ENCODE results near the gene SMARCB1.

The SMARCB1 gene

GRCh38 chr22:23833017-23833751 lies 46.4 kb downstream of the SMARCB1 start:
- H3K4me3 ChIP-seq (ENCODE audit: severe bottlenecking) = no peak overlapping the region
- peaks cover 47% of the 10 kb centered on the region for H3K36me3 ChIP-seq (ENCODE audit: low read depth)
- TF ChIP-seq CTCF (IDR thresholded peaks at IDR 0.05; ENCODE audit: poor library complexity, severe bottlenecking) = no peak
- no peaks in the 10 kb centered on the region for H3K9me3 ChIP-seq (ENCODE audit: severe bottlenecking)
- DNase-seq (ENCODE audit: low spot score) (peak; percentile 61), ATAC-seq (ENCODE audit: low read depth) (no peak)
- H3K27ac ChIP-seq (ENCODE audit: poor library complexity, severe bottlenecking) = no peak overlapping the region
- H3K27me3 ChIP-seq (ENCODE audit: insufficient read depth, poor library complexity, severe bottlenecking) = no peaks in the 10 kb centered on the region
- no peaks in the 10 kb centered on the region for H3K4me1 ChIP-seq (ENCODE audit: insufficient read depth, poor library complexity, severe bottlenecking)

DNA sequence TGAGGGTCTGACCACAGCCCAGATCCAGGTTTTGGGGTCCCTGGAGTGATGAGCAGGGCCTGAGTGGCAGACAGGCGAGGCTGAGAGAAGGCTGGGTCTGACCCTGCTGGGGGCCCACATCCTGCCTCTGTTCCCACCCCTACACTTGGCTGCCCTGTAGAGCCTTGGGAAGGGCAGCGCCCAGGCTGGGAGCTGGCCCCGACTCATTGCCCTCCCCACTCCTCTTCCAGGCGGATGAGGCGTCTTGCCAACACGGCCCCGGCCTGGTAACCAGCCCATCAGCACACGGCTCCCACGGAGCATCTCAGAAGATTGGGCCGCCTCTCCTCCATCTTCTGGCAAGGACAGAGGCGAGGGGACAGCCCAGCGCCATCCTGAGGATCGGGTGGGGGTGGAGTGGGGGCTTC lies 47.1 kb downstream of the SMARCB1 start:
- Histone ChIP-seq H3K27ac (ENCODE audit: poor library complexity, severe bottlenecking) (no peak overlapping the region), H3K27me3 (ENCODE audit: insufficient read depth, poor library complexity, severe bottlenecking) (no peaks in the 10 kb centered on the region), H3K36me3 (ENCODE audit: low read depth) (peaks cover 40% of the 10 kb centered on the region), H3K4me3 (ENCODE audit: severe bottlenecking) (no peak overlapping the region), H3K4me1 (ENCODE audit: insufficient read depth, poor library complexity, severe bottlenecking) (no peaks in the 10 kb centered on the region), H3K9me3 (ENCODE audit: severe bottlenecking) (no peaks in the 10 kb centered on the region)
- no peak for TF ChIP-seq CTCF (IDR thresholded peaks at IDR 0.05; ENCODE audit: poor library complexity, severe bottlenecking)
- DNase-seq (ENCODE audit: low spot score) (peak; percentile 38), ATAC-seq (ENCODE audit: low read depth) (no peak)

DNA sequence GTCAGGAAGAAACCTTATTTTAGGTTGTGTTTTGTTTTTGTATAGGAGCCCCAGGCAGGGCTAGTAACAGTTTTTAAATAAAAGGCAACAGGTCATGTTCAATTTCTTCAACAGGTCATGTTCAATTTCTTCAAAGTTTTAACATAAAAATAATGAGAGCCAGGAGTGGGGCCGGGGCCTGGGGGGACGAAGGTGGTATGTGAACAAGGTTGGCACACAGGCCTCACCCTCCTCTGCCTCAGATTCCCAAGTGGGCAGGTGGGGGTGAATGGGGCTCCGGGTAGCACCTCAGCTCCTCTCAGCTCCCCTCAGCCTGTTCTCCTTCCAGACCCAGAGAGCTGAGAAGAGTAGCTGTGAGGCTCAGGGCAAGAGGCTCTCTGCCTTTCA lies 47.6 kb downstream of the SMARCB1 start:
- Histone ChIP-seq H3K4me1 (ENCODE audit: insufficient read depth, poor library complexity, severe bottlenecking) (no peaks in the 10 kb centered on the region), H3K27me3 (ENCODE audit: insufficient read depth, poor library complexity, severe bottlenecking) (no peaks in the 10 kb centered on the region), H3K4me3 (ENCODE audit: severe bottlenecking) (no peak overlapping the region), H3K36me3 (ENCODE audit: low read depth) (peaks cover 39% of the 10 kb centered on the region), H3K9me3 (ENCODE audit: severe bottlenecking) (no peaks in the 10 kb centered on the region), H3K27ac (ENCODE audit: poor library complexity, severe bottlenecking) (no peak overlapping the region)
- ATAC-seq (ENCODE audit: low read depth) = no peak
- TF ChIP-seq CTCF (IDR thresholded peaks at IDR 0.05; ENCODE audit: poor library complexity, severe bottlenecking) = no peak
- no peak for DNase-seq (ENCODE audit: low spot score)

DNA sequence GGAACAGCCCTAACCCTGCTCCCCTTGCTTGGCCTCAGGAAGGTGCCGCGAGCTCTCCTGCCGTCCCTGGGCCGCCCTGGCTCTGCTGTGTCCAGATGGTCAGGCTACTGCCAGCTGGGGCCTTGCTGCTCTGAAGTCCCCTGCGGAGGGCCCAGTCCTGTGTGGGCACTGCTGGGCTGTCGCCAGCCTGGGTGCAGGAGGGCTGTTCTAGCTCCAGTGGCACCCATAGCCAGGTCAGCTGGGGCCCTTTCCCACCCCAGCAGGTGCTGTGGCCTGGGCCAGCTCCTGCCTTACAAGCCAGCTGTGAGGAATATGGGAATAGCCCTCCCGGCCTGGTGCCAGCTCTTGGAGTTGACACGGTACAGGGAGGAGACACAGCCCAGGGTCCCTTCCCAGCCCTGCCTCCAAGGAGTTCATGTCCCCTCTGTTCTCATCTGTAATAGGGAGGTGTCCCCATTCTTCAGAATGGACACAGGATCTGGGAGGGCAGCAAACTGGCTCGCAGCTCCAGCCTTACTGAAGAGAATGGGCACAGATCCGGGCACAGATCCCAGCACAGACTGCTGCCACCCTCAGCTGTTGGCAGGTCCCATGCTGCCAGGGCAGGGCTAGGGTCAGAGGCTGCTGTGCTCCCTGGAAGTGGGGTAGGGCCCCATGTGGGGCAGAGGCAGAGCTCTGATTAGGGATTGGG lies 48.2 kb downstream of the SMARCB1 start:
- no peaks in the 10 kb centered on the region for H3K9me3 ChIP-seq (ENCODE audit: severe bottlenecking)
- H3K4me3 ChIP-seq (ENCODE audit: severe bottlenecking) = no peak overlapping the region
- no peak for TF ChIP-seq CTCF (IDR thresholded peaks at IDR 0.05; ENCODE audit: poor library complexity, severe bottlenecking)
- ATAC-seq (ENCODE audit: low read depth) (no peak), DNase-seq (ENCODE audit: low spot score) (peak; percentile 51)
- peaks cover 34% of the 10 kb centered on the region for H3K36me3 ChIP-seq (ENCODE audit: low read depth)
- no peaks in the 10 kb centered on the region for H3K4me1 ChIP-seq (ENCODE audit: insufficient read depth, poor library complexity, severe bottlenecking)
- H3K27me3 ChIP-seq (ENCODE audit: insufficient read depth, poor library complexity, severe bottlenecking) = no peaks in the 10 kb centered on the region
- H3K27ac ChIP-seq (ENCODE audit: poor library complexity, severe bottlenecking) = no peak overlapping the region

All from RWPE2 (cell line).